Measurements from ENCODE around the gene SLC27A3. TPM values are rescaled to one million over a fixed set of nuclear protein-coding genes. Genes with fewer than 3 reads are reported as not detected.

Gene SLC27A3
- total RNA-seq, result 5.1 and 17.9 TPM in 2 replicates

GRCh38 chr1:153774780-153775457 lies at the start of gene SLC27A3:
Gene SLC27A3, plus strand, starts transcription at chr1:153775407. Its CDS starts 91 bp downstream, at chr1:153775498.

GRCh38 chr1:153727463-153728304 lies 47.5 kb upstream of the SLC27A3 start, which contains the start of gene INTS3:
Gene INTS3, plus strand, starts transcription at chr1:153728050. Its CDS starts 585 bp downstream, at chr1:153728635.

Other genes starting within 250 kb of the SLC27A3 start
- 1,352 and 3,810 TPM in 2 replicates for gene S100A6, start 239.4 kb upstream of the SLC27A3 start, total RNA-seq
- 0.48 TPM in 1 of 2 replicates, not detected in the other for gene S100A5, start 234.5 kb upstream of the SLC27A3 start, total RNA-seq
- gene S100A4, start 229.6 kb upstream of the SLC27A3 start, total RNA-seq, result 44.8 and 55.4 TPM in 2 replicates
- gene S100A3, start 226.1 kb upstream of the SLC27A3 start, total RNA-seq, result 7.0 and 11.7 TPM in 2 replicates
- gene S100A2, start 209.6 kb upstream of the SLC27A3 start, total RNA-seq, result 975 and 1,509 TPM in 2 replicates
- gene S100A16, start 162.3 kb upstream of the SLC27A3 start, total RNA-seq, result 969 and 1,207 TPM in 2 replicates
- 685 and 1,926 TPM in 2 replicates for gene S100A14, start 159.1 kb upstream of the SLC27A3 start, total RNA-seq
- gene S100A13, start 147.9 kb upstream of the SLC27A3 start, total RNA-seq, result 58.4 and 79.0 TPM in 2 replicates
- not detected in 2 replicates for gene S100A1, start 147.0 kb upstream of the SLC27A3 start, total RNA-seq
- gene CHTOP, start 141.3 kb upstream of the SLC27A3 start, total RNA-seq, result 20.5 and 30.1 TPM in 2 replicates
- gene SNAPIN, start 116.7 kb upstream of the SLC27A3 start, total RNA-seq, result 53.5 and 60.7 TPM in 2 replicates
- gene ILF2, start 104.4 kb upstream of the SLC27A3 start, total RNA-seq, result 103 and 208 TPM in 2 replicates
- gene NPR1, start 96.7 kb upstream of the SLC27A3 start, total RNA-seq, result 0.48 TPM in 1 of 2 replicates, not detected in the other
- gene INTS3, start 47.4 kb upstream of the SLC27A3 start, total RNA-seq, result 12.5 and 14.5 TPM in 2 replicates
- 3.6 and 4.0 TPM in 2 replicates for gene GATAD2B, start 147.6 kb downstream of the SLC27A3 start, total RNA-seq
- 11.1 and 15.9 TPM in 2 replicates for gene DENND4B, start 171.3 kb downstream of the SLC27A3 start, total RNA-seq
- gene CRTC2, start 183.2 kb downstream of the SLC27A3 start, total RNA-seq, result 2.7 and 3.6 TPM in 2 replicates
- gene SLC39A1, start 188.1 kb downstream of the SLC27A3 start, total RNA-seq, result 134 and 176 TPM in 2 replicates
- 8.0 and 11.1 TPM in 2 replicates for gene CREB3L4, start 192.5 kb downstream of the SLC27A3 start, total RNA-seq
- gene JTB, start 202.3 kb downstream of the SLC27A3 start, total RNA-seq, result 207 and 231 TPM in 2 replicates
- 42.6 and 50.4 TPM in 2 replicates for gene RAB13, start 210.9 kb downstream of the SLC27A3 start, total RNA-seq
- gene RPS27, start 215.4 kb downstream of the SLC27A3 start, total RNA-seq, result 1,885 and 2,803 TPM in 2 replicates